Caco-2 (cell line): Measurements from ENCODE around the gene SGCD. TPM values are rescaled to one million over a fixed set of nuclear protein-coding genes. Genes with fewer than 3 reads are reported as not detected.

Source experiments
- BruUV-seq: library from RNA; stranded (reverse); fragments of 400-500 nt; replicated peaks from 2 replicates; lab custom pipeline; 2021; lab: Mats Ljungman, UMichigan
- CTCF ChIA-PET: fragments of 300-600 bp; sonication (Branson Sonifier 250); formaldehyde crosslinking; loops from one replicate; lab custom pipeline; 2022; ENCODE audit warnings: antibody characterized with exemption; lab: Charles Lee
- POLR2A ChIA-PET: fragments of 300-600 bp; sonication (Branson Sonifier 250); formaldehyde crosslinking; loops from one replicate; lab custom pipeline; 2022; ENCODE audit warnings: antibody characterized with exemption; lab: Charles Lee
- DNase-seq, 2 experiments: peaks; one replicate each; pipeline versions ENCODE4 v3.0.0 to v3.0.0-alpha.2; 2020 to 2022
- H3K27me3 ChIP-seq: replicated peaks from 2 replicates; pipeline ENCODE4 v1.6.0; 2011; ENCODE audit warnings: low read length; ENCODE audit not compliant: control insufficient read depth, insufficient read depth
- H3K36me3 ChIP-seq: 2 replicates; pipeline ENCODE4 v1.5.1; 2011; ENCODE audit warnings: low read length; ENCODE audit not compliant: control insufficient read depth, insufficient read depth
- H3K4me1 ChIP-seq: fragments of 250-450 bp; sonication (Bioruptor Pico); 2 replicates; pipeline ENCODE4 v1.5.1; 2020; ENCODE audit warnings: mild to moderate bottlenecking
- H3K4me3 ChIP-seq: 2 replicates; pipeline ENCODE4 v1.5.1; 2011; ENCODE audit warnings: low read depth, mild to moderate bottlenecking, control low read depth, low read length
- H3K9me3 ChIP-seq: fragments of 250-450 bp; sonication (Bioruptor Pico); 2 replicates; pipeline ENCODE4 v1.5.1; 2020; ENCODE audit warnings: mild to moderate bottlenecking, moderate library complexity
- H3K27ac Mint-ChIP-seq: one replicate; pipeline ENCODE4 v1.8.0; 2022; ENCODE audit warnings: mixed read lengths; ENCODE audit not compliant: unreplicated experiment
- H3K27me3 Mint-ChIP-seq: one replicate; pipeline ENCODE4 v1.8.0; 2022; ENCODE audit warnings: mixed read lengths; ENCODE audit not compliant: insufficient read depth, unreplicated experiment
- H3K36me3 Mint-ChIP-seq: one replicate; pipeline ENCODE4 v1.8.0; 2022; ENCODE audit warnings: mild to moderate bottlenecking, mixed read lengths; ENCODE audit not compliant: insufficient read depth, unreplicated experiment
- H3K4me1 Mint-ChIP-seq: one replicate; pipeline ENCODE4 v1.8.0; 2022; ENCODE audit warnings: low read depth, mixed read lengths; ENCODE audit not compliant: unreplicated experiment
- H3K4me3 Mint-ChIP-seq: one replicate; pipeline ENCODE4 v1.8.0; 2022; ENCODE audit warnings: mild to moderate bottlenecking, moderate library complexity, mixed read lengths; ENCODE audit not compliant: unreplicated experiment
- H3K9me3 Mint-ChIP-seq: one replicate; pipeline ENCODE4 v1.8.0; 2022; ENCODE audit warnings: mixed read lengths; ENCODE audit not compliant: unreplicated experiment
- CTCF ChIP-seq, 2 experiments: fragments of 200-600 bp in 1 of 2; IDR thresholded peaks; 1 replicate in 1 of 2; 2 replicates in 1 of 2; pipeline versions ENCODE4 v1.5.1 to v1.8.0; 2011 to 2022; ENCODE audit warnings: antibody characterized with exemption in 1 of 2, control low read depth in 1 of 2, inconsistent platforms in 1 of 2, low read depth in 1 of 2, low read length in 1 of 2, mild to moderate bottlenecking in 1 of 2, moderate library complexity in 1 of 2; ENCODE audit not compliant: insufficient read depth in 1 of 2, severe bottlenecking in 1 of 2, unreplicated experiment in 1 of 2
- intact Hi-C: fragments of 100-400 bp; cut with micrococcal nuclease; formaldehyde crosslinking; loops from one replicate; pipeline ENCODE4 v1.10.0; 2022; ENCODE audit not compliant: unreplicated experiment
- total RNA-seq: library from RNA; stranded (reverse); gene quantifications from 2 replicates; pipeline ENCODE4 v1.2.3, GENCODE V29; 2022

SGCD gene
- total RNA-seq, 1 experiment from 2014 or later, result 0.20 TPM

- no peaks in the 10 kb centered on the region for H3K27me3 Mint-ChIP-seq
- intact Hi-C loops, result no loop called here
- POLR2A ChIA-PET, result no interaction called here
- no peaks in the 10 kb centered on the region for H3K9me3 Mint-ChIP-seq
- Histone ChIP-seq H3K36me3 (no peaks in the 10 kb centered on the region), H3K27me3 (no peaks in the 10 kb centered on the region), H3K4me1 (no peaks in the 10 kb centered on the region), H3K4me3 (no peak overlapping the region), H3K9me3 (no peaks in the 10 kb centered on the region)
- no peak overlapping the region for H3K27ac Mint-ChIP-seq
- no peak for DNase-seq
- TF ChIP-seq CTCF (IDR thresholded peaks at IDR 0.05; ENCODE audit: insufficient read depth in 1 of 2, low read depth in 1 of 2, low read length in 1 of 2, severe bottlenecking in 1 of 2, unreplicated experiment in 1 of 2), result no peak
- CTCF ChIA-PET, result no interaction called here
- H3K4me1 Mint-ChIP-seq, result no peaks in the 10 kb centered on the region
- no peaks in the 10 kb centered on the region for H3K36me3 Mint-ChIP-seq
- no TSS peak for BruUV-seq
- H3K4me3 Mint-ChIP-seq, result no peak overlapping the region
Observed at GRCh38 chr5:156376751-156377150, 49.8 kb downstream of the SGCD start.

DNA sequence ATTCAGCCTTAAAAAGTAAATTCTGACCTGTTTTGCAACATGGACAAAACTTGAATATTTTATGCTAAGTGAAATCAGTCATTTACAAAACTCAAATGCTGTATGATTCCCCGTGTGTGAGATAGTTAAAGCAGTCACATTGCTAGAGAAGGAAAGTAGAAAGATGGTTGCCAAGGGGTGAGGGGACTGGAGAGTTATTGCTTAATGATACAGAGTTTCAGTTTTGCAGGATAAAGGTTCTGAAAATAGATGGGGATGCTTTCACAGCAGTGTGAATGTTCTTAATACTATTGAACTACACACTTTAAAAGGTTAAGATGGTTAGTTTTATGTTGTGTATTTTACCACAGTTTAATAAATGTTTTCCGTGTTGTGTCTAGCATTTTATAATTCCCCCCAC lies 51.2 kb downstream of the SGCD start:
- no TSS peak for BruUV-seq
- Histone ChIP-seq H3K36me3 (no peaks in the 10 kb centered on the region), H3K4me1 (no peaks in the 10 kb centered on the region), H3K4me3 (no peak overlapping the region), H3K9me3 (no peaks in the 10 kb centered on the region), H3K27me3 (no peaks in the 10 kb centered on the region)
- Mint-ChIP-seq H3K27ac (no peak overlapping the region), H3K27me3 (no peaks in the 10 kb centered on the region), H3K4me3 (no peak overlapping the region), H3K36me3 (no peaks in the 10 kb centered on the region), H3K9me3 (no peaks in the 10 kb centered on the region), H3K4me1 (no peaks in the 10 kb centered on the region)
- CTCF ChIA-PET, result no interaction called here
- DNase-seq, result no peak
- intact Hi-C loops, result no loop called here
- TF ChIP-seq CTCF (IDR thresholded peaks at IDR 0.05; ENCODE audit: insufficient read depth in 1 of 2, low read depth in 1 of 2, low read length in 1 of 2, severe bottlenecking in 1 of 2, unreplicated experiment in 1 of 2), result no peak
- POLR2A ChIA-PET, result no interaction called here

- H3K27me3 Mint-ChIP-seq, result no peaks in the 10 kb centered on the region
- Histone ChIP-seq H3K4me1 (no peaks in the 10 kb centered on the region), H3K4me3 (no peak overlapping the region), H3K36me3 (no peaks in the 10 kb centered on the region), H3K27me3 (no peaks in the 10 kb centered on the region), H3K9me3 (no peaks in the 10 kb centered on the region)
- H3K9me3 Mint-ChIP-seq, result no peaks in the 10 kb centered on the region
- TF ChIP-seq CTCF (IDR thresholded peaks at IDR 0.05; ENCODE audit: insufficient read depth in 1 of 2, low read depth in 1 of 2, low read length in 1 of 2, severe bottlenecking in 1 of 2, unreplicated experiment in 1 of 2), result no peak
- CTCF ChIA-PET, result no interaction called here
- H3K4me1 Mint-ChIP-seq, result no peaks in the 10 kb centered on the region
- H3K4me3 Mint-ChIP-seq, result no peak overlapping the region
- H3K36me3 Mint-ChIP-seq, result no peaks in the 10 kb centered on the region
- intact Hi-C loops, result no loop called here
- no TSS peak for BruUV-seq
- POLR2A ChIA-PET, result no interaction called here
- no peak overlapping the region for H3K27ac Mint-ChIP-seq
- no peak for DNase-seq
Observed at GRCh38 chr5:156379206-156379605, 52.2 kb downstream of the SGCD start.
